Uterus (tissue), 4 donors: ENCODE results near the gene ZNF630. TPM values are rescaled to one million over a fixed set of nuclear protein-coding genes. Genes with fewer than 3 reads are reported as not detected.
"Not testable (repeated sequence)": the region's sequence is repeated elsewhere in the genome, so short reads cannot be mapped to it uniquely, and the experiment has no call there.

Experiments
- DNase-seq, 2 donors: peaks; one replicate each; pipeline ENCODE4 v3.0.0-alpha.2; 2019 to 2020
- H3K27ac ChIP-seq, 2 donors: fragments of 200-600 bp; sonication (generic); 1 replicate in 1 of 2; 2 replicates in 1 of 2; pipeline ENCODE4 v1.5.1; 2016 to 2018
- H3K27me3 ChIP-seq, 2 donors: fragments of 200-600 bp; sonication (generic); one replicate each; pipeline ENCODE4 v1.5.1; 2018 to 2019; ENCODE audit warnings: control low read depth in 1 of 2
- H3K36me3 ChIP-seq, 2 donors: fragments of 200-600 bp; sonication (generic); one replicate each; pipeline ENCODE4 v1.5.1; 2019; ENCODE audit warnings: control low read depth in 1 of 2
- H3K4me1 ChIP-seq, 2 donors: fragments of 200-600 bp; sonication (generic); one replicate each; pipeline ENCODE4 v1.5.1; 2018 to 2019; ENCODE audit warnings: control low read depth in 1 of 2
- H3K4me3 ChIP-seq, 2 donors: fragments of 200-600 bp; sonication (generic); 1 replicate in 1 of 2; 2 replicates in 1 of 2; pipeline ENCODE4 v1.5.1; 2018 to 2019; ENCODE audit warnings: mild to moderate bottlenecking in 1 of 2
- H3K9me3 ChIP-seq, 2 donors: fragments of 200-600 bp; sonication (generic); one replicate each; pipeline ENCODE4 v1.5.1; 2019; ENCODE audit warnings: control low read depth in 1 of 2
- POLR2A ChIP-seq, 2 donors: fragments of 450-650 bp; IDR thresholded peaks; one replicate each; pipeline ENCODE4 v1.6.1; 2016; ENCODE audit warnings: antibody characterized with exemption in 2 of 2, mild to moderate bottlenecking in 1 of 2, moderate library complexity in 1 of 2
- intact Hi-C: fragments of 100-400 bp; cut with DNase I; formaldehyde crosslinking; loops from one replicate; pipeline ENCODE4 v1.15.1; 2023; ENCODE audit warnings: low total_unique reads
- total RNA-seq, 4 donors: library from RNA; depleted of rRNA in 3 of 4; stranded (reverse); fragments of >200 nt in 3 of 4; gene quantifications; one replicate each; pipeline versions ENCODE4 v1.1.0 to v1.2.4, GENCODE V29; 2014 to 2023
- TF ChIP-seq, protein P1 (sequence below), 4 experiments: fragments of 200-600 bp in 2 of 4; fragments of 450-650 bp in 2 of 4; sonication (generic) in 2 of 4; IDR thresholded peaks; one replicate each; pipeline ENCODE4 v1.5.1; 2016 to 2019; ENCODE audit warnings: antibody characterized with exemption in 4 of 4, mild to moderate bottlenecking in 2 of 4, moderate library complexity in 1 of 4
- donor health status: DM: yes; HTN: yes; CAD: no.

ZNF630 gene
- total RNA-seq, 4 donors from 2014 or later = 1.5 to 5.9 (median 4.3) TPM

- Histone ChIP-seq H3K4me3 (no peak overlapping the region), H3K4me1 (no peaks in the 10 kb centered on the region), H3K27ac (no peak overlapping the region), H3K36me3 (no peaks in the 10 kb centered on the region), H3K27me3 (no peaks in the 10 kb centered on the region), H3K9me3 (no peaks in the 10 kb centered on the region)
- TF ChIP-seq, protein P1, sequence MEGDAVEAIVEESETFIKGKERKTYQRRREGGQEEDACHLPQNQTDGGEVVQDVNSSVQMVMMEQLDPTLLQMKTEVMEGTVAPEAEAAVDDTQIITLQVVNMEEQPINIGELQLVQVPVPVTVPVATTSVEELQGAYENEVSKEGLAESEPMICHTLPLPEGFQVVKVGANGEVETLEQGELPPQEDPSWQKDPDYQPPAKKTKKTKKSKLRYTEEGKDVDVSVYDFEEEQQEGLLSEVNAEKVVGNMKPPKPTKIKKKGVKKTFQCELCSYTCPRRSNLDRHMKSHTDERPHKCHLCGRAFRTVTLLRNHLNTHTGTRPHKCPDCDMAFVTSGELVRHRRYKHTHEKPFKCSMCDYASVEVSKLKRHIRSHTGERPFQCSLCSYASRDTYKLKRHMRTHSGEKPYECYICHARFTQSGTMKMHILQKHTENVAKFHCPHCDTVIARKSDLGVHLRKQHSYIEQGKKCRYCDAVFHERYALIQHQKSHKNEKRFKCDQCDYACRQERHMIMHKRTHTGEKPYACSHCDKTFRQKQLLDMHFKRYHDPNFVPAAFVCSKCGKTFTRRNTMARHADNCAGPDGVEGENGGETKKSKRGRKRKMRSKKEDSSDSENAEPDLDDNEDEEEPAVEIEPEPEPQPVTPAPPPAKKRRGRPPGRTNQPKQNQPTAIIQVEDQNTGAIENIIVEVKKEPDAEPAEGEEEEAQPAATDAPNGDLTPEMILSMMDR (IDR thresholded peaks at IDR 0.05) = no peak
- no peak for TF ChIP-seq POLR2A (IDR thresholded peaks at IDR 0.05)
- intact Hi-C loops = no loop called here
- no peak for DNase-seq
These were observed 41.2 kb downstream of the ZNF630 start for GRCh38 chrX:48030237-48030636.

DNA sequence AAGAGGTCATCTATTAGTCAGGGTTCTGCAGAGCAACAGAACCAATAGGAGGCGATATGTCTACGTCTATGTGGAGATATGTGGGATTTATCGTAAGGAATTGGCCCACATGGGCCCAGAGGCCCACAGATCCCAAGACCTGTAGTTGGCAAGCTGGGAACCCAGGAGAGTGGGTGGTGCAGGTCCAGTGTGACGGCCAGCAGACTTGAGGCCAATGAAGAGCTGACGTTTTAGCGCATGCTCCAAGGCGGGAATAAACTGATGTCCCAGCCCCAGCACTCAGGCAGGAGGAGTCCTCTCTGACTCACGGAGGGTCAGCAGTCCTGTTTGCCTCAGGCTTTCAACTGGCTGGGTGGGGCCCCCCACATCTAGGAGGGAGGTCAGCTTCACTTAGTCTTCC, 43.3 kb downstream of the ZNF630 start:
- no peaks in the 10 kb centered on the region for H3K9me3 ChIP-seq
- intact Hi-C loops = no loop called here

DNA sequence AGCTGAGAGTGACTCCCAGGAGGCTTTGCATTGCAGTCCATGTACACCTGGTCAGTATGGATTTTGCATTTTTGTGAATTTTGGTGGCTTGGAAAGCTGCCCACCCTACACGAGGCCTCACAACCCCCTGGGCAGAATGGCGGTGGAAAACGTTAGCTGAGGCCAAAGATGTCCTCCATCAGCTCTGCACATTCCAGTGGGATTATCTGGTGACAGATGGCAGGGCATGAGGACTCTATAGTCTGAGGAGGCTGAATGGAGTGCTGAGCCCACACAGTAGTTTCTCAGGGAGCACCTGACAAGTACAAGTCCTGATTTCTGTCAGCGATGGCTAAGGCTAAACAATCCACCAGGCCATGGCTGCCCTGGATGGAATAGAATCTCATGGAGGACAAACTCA, 43.9 kb downstream of the ZNF630 start:
- intact Hi-C loops, H3K4me3 ChIP-seq, H3K9me3 ChIP-seq, H3K36me3 ChIP-seq, H3K4me1 ChIP-seq, H3K27ac ChIP-seq, H3K27me3 ChIP-seq, DNase-seq: not testable (repeated sequence)

More for the DNA sequence above, 43.3 kb downstream of the ZNF630 start:
- Histone ChIP-seq H3K27me3 (no peaks in the 10 kb centered on the region), H3K36me3 (no peaks in the 10 kb centered on the region), H3K4me1 (no peaks in the 10 kb centered on the region), H3K27ac (no peak overlapping the region), H3K4me3 (no peak overlapping the region)
- TF ChIP-seq POLR2A (IDR thresholded peaks at IDR 0.05) = no peak
- TF ChIP-seq, protein P1 (IDR thresholded peaks at IDR 0.05) = no peak
- DNase-seq = no peak

DNA sequence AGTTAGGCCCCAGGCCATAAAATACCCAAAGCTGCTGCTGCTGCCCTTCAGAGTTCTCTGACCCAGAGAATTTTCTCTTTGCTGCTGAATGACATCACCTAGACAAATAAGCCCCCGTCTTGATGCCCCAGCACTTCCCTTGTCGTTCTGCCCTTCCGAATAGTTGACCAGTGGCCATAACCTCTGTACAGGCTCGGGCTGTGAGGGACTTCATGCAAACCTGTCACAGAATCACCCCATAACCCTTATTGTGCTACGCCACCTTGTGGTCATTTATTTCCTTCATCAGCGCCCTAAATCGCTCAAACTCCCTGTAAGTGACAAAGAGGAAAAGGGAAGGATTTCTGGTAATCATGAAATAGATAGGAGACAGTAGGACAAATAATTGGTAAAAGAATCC, 45.9 kb downstream of the ZNF630 start:
- DNase-seq = peak in 1 of 2 donors; percentile 42
- intact Hi-C loops = no loop called here

GRCh38 chrX:48022738-48023137, 48.7 kb downstream of the ZNF630 start:
- no peak for DNase-seq
- Histone ChIP-seq H3K9me3 (no peaks in the 10 kb centered on the region), H3K27ac (no peak overlapping the region), H3K4me3 (no peak overlapping the region), H3K27me3 (no peaks in the 10 kb centered on the region), H3K36me3 (no peaks in the 10 kb centered on the region), H3K4me1 (no peaks in the 10 kb centered on the region)
- intact Hi-C loops = no loop called here
- TF ChIP-seq, protein P1 (IDR thresholded peaks at IDR 0.05) = no peak
- TF ChIP-seq POLR2A (IDR thresholded peaks at IDR 0.05) = no peak

More for the DNA sequence above, 45.9 kb downstream of the ZNF630 start:
- Histone ChIP-seq H3K4me3 (no peak overlapping the region), H3K36me3 (no peaks in the 10 kb centered on the region), H3K27ac (no peak overlapping the region), H3K27me3 (no peaks in the 10 kb centered on the region), H3K9me3 (no peaks in the 10 kb centered on the region), H3K4me1 (no peaks in the 10 kb centered on the region)
- TF ChIP-seq, protein P1 (IDR thresholded peaks at IDR 0.05) = peak; percentile 50 to 57 (median 52)
- TF ChIP-seq POLR2A (IDR thresholded peaks at IDR 0.05) = no peak

GRCh38 chrX:48022100-48022499, 49.3 kb downstream of the ZNF630 start:
- H3K27me3 ChIP-seq = no peaks in the 10 kb centered on the region
- intact Hi-C loops = no loop called here
- H3K36me3 ChIP-seq = no peaks in the 10 kb centered on the region
- H3K27ac ChIP-seq = peak overlapping the region; percentile 89 to 91
- H3K4me3 ChIP-seq = peak overlapping the region in 1 of 2 donors; percentile 49
- H3K9me3 ChIP-seq = no peaks in the 10 kb centered on the region
- no peak for DNase-seq
- TF ChIP-seq, protein P1 (IDR thresholded peaks at IDR 0.05) = no peak
- TF ChIP-seq POLR2A (IDR thresholded peaks at IDR 0.05) = no peak
- H3K4me1 ChIP-seq = no peaks in the 10 kb centered on the region
